Heart right ventricle (tissue), 16 donors: ENCODE results near the gene MGST3. TPM values are rescaled to one million over a fixed set of nuclear protein-coding genes. Genes with fewer than 3 reads are reported as not detected.
"Not testable (repeated sequence)": the region's sequence is repeated elsewhere in the genome, so short reads cannot be mapped to it uniquely, and the experiment has no call there.

Experiments
- ATAC-seq, 8 donors: fragments of 200-7000 bp; cut with Tn5 transposase; one replicate each; pipeline ENCODE4 v1.9.1; 2020; ENCODE audit warnings: mild to moderate bottlenecking in 8 of 8, moderate library complexity in 8 of 8, moderate number of reproducible peaks in 1 of 8
- DNase-seq, 2 donors: peaks; one replicate each; pipeline ENCODE4 v3.0.0-alpha.2; 2020
- H3K27ac ChIP-seq, 10 donors: fragments of 200-600 bp; sonication (generic) in 2 of 10; one replicate each; pipeline versions ENCODE4 v1.5.0 to v1.8.0; 2020 to 2022; ENCODE audit warnings: mild to moderate bottlenecking in 3 of 10
- H3K27me3 ChIP-seq, 7 donors: fragments of 200-600 bp; one replicate each; pipeline ENCODE4 v1.8.0; 2021 to 2022; ENCODE audit warnings: mild to moderate bottlenecking in 2 of 7
- H3K36me3 ChIP-seq, 9 donors: fragments of 200-600 bp; sonication (generic) in 1 of 9; one replicate each; pipeline versions ENCODE4 v1.5.0 to v1.8.0; 2020 to 2022; ENCODE audit warnings: mild to moderate bottlenecking in 2 of 9
- H3K4me1 ChIP-seq, 9 donors: fragments of 200-600 bp; sonication (generic) in 1 of 9; one replicate each; pipeline versions ENCODE4 v1.5.0 to v1.8.0; 2020 to 2022; ENCODE audit warnings: mild to moderate bottlenecking in 4 of 9
- H3K4me3 ChIP-seq, 10 donors: fragments of 200-600 bp; sonication (generic) in 2 of 10; one replicate each; pipeline versions ENCODE4 v1.5.0 to v1.8.0; 2020 to 2022; ENCODE audit warnings: mild to moderate bottlenecking in 7 of 10, moderate library complexity in 2 of 10
- H3K9me3 ChIP-seq, 11 donors: fragments of 200-600 bp in 10 of 11; sonication (generic) in 2 of 11; one replicate each; pipeline versions ENCODE4 v1.5.0 to v1.8.0; 2013 to 2022; ENCODE audit warnings: mild to moderate bottlenecking in 2 of 11, control low read depth in 1 of 11, moderate library complexity in 1 of 11
- CTCF ChIP-seq, 9 donors: fragments of 200-600 bp; sonication (generic) in 2 of 9; IDR thresholded peaks; one replicate each; pipeline versions ENCODE4 v1.5.0 to v1.8.0; 2021 to 2022; ENCODE audit warnings: antibody characterized with exemption in 9 of 9, mild to moderate bottlenecking in 5 of 9, moderate library complexity in 1 of 9
- WGBS, 2 donors: extraction: QIAGEN DNeasy Blood & Tissue Kit; methylation state at CpG; one replicate each; pipeline ENCODE4 v1.1.7; 2013; ENCODE audit warnings: inconsistent platforms in 1 of 2; 5-methylcytosine and 5-hydroxymethylcytosine counted together
- intact Hi-C, 10 donors: fragments of 100-400 bp; cut with DNase I; formaldehyde crosslinking; loops; one replicate each; pipeline versions ENCODE4 v1.11.1 to v1.14.2; 2022
- long read RNA-seq, 3 donors: library from polyadenylated mRNA; unstranded; transcript quantifications; one replicate each; pipeline ENCODE4 v2.0.0, GENCODE V29; 2020 to 2021
- polyA plus RNA-seq, 2 donors: library from polyadenylated mRNA; stranded (reverse); fragments of 200-250 nt; gene quantifications; one replicate each; pipeline ENCODE4 v1.2.3, GENCODE V29; 2013
- total RNA-seq, 10 donors: library from RNA; stranded (reverse); fragmentation: NEBNext Ultra II Directional in 3 of 10; extraction: Animal tissue kit (Norgen Biotek cat#: 25700) in 3 of 10; gene quantifications; one replicate each; pipeline versions ENCODE4 v1.2.1 to v1.2.4, GENCODE V29; 2021 to 2023
- donor health status: Arrhythmogenic right ventricular cardiomyopathy.
- donor health status: ischemic (EF 13 %, LVEDD 7.1; RV severe dilation, severe dysfunction).
- donor health status: healthy with polysubstance abuse.
- donor health status: DM: no; HTN: yes; CAD: no.
- donor health status: DM: no; HTN: no; CAD: no.
- donor health status: ischemic (EF 25% LVEDD 6.9; RV normal size, moderate dysfunction).
- donor health status: ischemic (EF 25% LVEDD 5.7; RV mildly dilated, moderate dysfunction).
- donor health status: healthy.
- donor health status: DM: yes; HTN: yes; CAD: no.
- donor health status: Ischemic cardiomyopathy.
- donor health status: ischemic (EF 35%, LVEDD 5.7; RV mildly dilated, moderate dysfunction).
- donor health status: nonischemic (EF 11% LVEDD 7.7; RV severe dilation, severe dysfunction).
- donor health status: DM: yes; HTN: yes; CAD: no.
- donor health status: PGD.
- donor health status: ischemic (EF 29% LVEDD 5.4; RV normal size, mild dysfunction).
- donor health status: nonischemic (EF 23%, LVEDD 6.1; RV moderate dilation, normal function).

Gene MGST3
- 1,000 to 10,000 TPM in 1 of 10 donors, 100 to 1,000 TPM in 9; 545 to 1,002 (median 844) TPM for total RNA-seq
- 100 to 1,000 TPM; 425 to 837 TPM for polyA plus RNA-seq
- long read RNA-seq, donor 1, transcript MGST3-205 (6 exons, 1,015 nt), result major isoform, 196 of 224 reads
- long read RNA-seq, donor 1, transcript MGST3-203 (7 exons, 680 nt), result minor isoform, 8 of 224 reads
- long read RNA-seq, donor 1, partial matches to known transcripts, result 13 of 224 reads
- long read RNA-seq, donor 1, other reads (novel, unspliced or antisense), result 6 of 224 reads
- long read RNA-seq, donor 2, transcript MGST3-203 (7 exons, 680 nt), result minor isoform, 13 of 395 reads
- long read RNA-seq, donor 2, transcript MGST3-205 (6 exons, 1,015 nt), result major isoform, 350 of 395 reads
- long read RNA-seq, donor 2, partial matches to known transcripts, result 11 of 395 reads
- long read RNA-seq, donor 2, other reads (novel, unspliced or antisense), result 18 of 395 reads
- long read RNA-seq, donor 3, transcript MGST3-205 (6 exons, 1,015 nt), result major isoform, 42 of 55 reads
- long read RNA-seq, donor 3, partial matches to known transcripts, result 3 of 55 reads
- long read RNA-seq, donor 3, other reads (novel, unspliced or antisense), result 7 of 55 reads

- peak; percentile 97 to 99 (median 98) for ATAC-seq
- peak; percentile 94 to 97 for DNase-seq
- peaks cover 0 to 8% (median 0%) of the 10 kb centered on the region in 9 donors for H3K36me3 ChIP-seq
- no peak for TF ChIP-seq CTCF (IDR thresholded peaks at IDR 0.05)
- no peaks in the 10 kb centered on the region for H3K27me3 ChIP-seq
- peak within 1 kb of the TSS; percentile 66 to 96 (median 81) for H3K4me3 ChIP-seq
- intact Hi-C loops, result loop anchor here in 4 of 10 donors (2.0 to 10.0 kb wide), 4 partner anchors 32 to 134 kb away; partner anchors contain the start of genes ALDH9A1 (in 4 of the 4) and TMCO1 (in 1 of the 4)
- peak within 1 kb of the TSS; percentile 87 to 97 (median 92) for H3K27ac ChIP-seq
- H3K4me1 ChIP-seq, result peaks cover 0 to 47% (median 35%) of the 10 kb centered on the region in 9 donors
- no peaks in the 10 kb centered on the region for H3K9me3 ChIP-seq
- 0% methylated on average over 56 of the region's 56 CpGs for WGBS, 2 donors
These were observed at the start of gene MGST3 for GRCh38 chr1:165630629-165631341. Gene MGST3 (plus strand): TSS chr1:165631234. CDS start chr1:165649848, 18,614 bp downstream.

- no peaks in the 10 kb centered on the region for H3K9me3 ChIP-seq
- no peak for TF ChIP-seq CTCF (IDR thresholded peaks at IDR 0.05)
- no peak overlapping the region for H3K4me3 ChIP-seq
- ATAC-seq (no peak), DNase-seq (no peak)
- H3K36me3 ChIP-seq, result no peaks in the 10 kb centered on the region
- H3K4me1 ChIP-seq, result no peaks in the 10 kb centered on the region
- no peak overlapping the region for H3K27ac ChIP-seq
- peaks cover 0 to 24% (median 0%) of the 10 kb centered on the region in 7 donors for H3K27me3 ChIP-seq
- 98% methylated on average over 25 of the region's 25 CpGs for WGBS, 2 donors
- intact Hi-C loops, result no loop called here
These were observed 49.1 kb upstream of the MGST3 start for GRCh38 chr1:165581926-165582325.

GRCh38 chr1:165586398-165586797 is 44.6 kb upstream of the MGST3 start:
- no peak for TF ChIP-seq CTCF (IDR thresholded peaks at IDR 0.05)
- intact Hi-C loops, result loop anchor here in 2 of 10 donors (5.0 kb wide), 2 partner anchors 34 to 194 kb away; no protein-coding TSS in a partner anchor
- Histone ChIP-seq H3K27me3 (peaks cover 0 to 61% (median 0%) of the 10 kb centered on the region in 7 donors), H3K4me3 (no peak overlapping the region), H3K9me3 (no peaks in the 10 kb centered on the region), H3K36me3 (no peaks in the 10 kb centered on the region), H3K27ac (no peak overlapping the region), H3K4me1 (no peaks in the 10 kb centered on the region)
- WGBS, 2 donors, result 82 to 84% methylated on average over 3 of the region's 3 CpGs
- no peak for ATAC-seq
- DNase-seq, result no peak

- not testable (repeated sequence) for DNase-seq, H3K4me1 ChIP-seq, H3K36me3 ChIP-seq, ATAC-seq, H3K27ac ChIP-seq, H3K4me3 ChIP-seq, H3K9me3 ChIP-seq
- peaks cover 0 to 90% (median 14%) of the 10 kb centered on the region in 7 donors for H3K27me3 ChIP-seq
- WGBS, 2 donors, result 88 to 93% methylated on average over 4 of the region's 4 CpGs
- intact Hi-C loops, result loop anchor here in 5 of 10 donors (5.0 to 10.0 kb wide), 5 partner anchors 97 to 447 kb away; no protein-coding TSS in a partner anchor
These were observed 39.6 kb upstream of the MGST3 start for GRCh38 chr1:165591391-165591790.
